PFSK-1 (cell line): ENCODE data around the gene RASA4B. TPM values are rescaled to one million over a fixed set of nuclear protein-coding genes. Genes with fewer than 3 reads are reported as not detected.
"Not testable (repeated sequence)": the region's sequence is repeated elsewhere in the genome, so short reads cannot be mapped to it uniquely, and the experiment has no call there.

ENCODE experiments used
- FOXP2 ChIP-seq: optimal IDR thresholded peaks from 2 replicates; pipeline ENCODE3; 2011; ENCODE audit warnings: borderline replicate concordance, control low read depth, inconsistent platforms; ENCODE audit not compliant: insufficient read depth; ENCODE audit errors: extremely low read length, extremely low read depth
- POLR2AphosphoS5 ChIP-seq: IDR thresholded peaks from 2 replicates; pipeline ENCODE4 v1.6.1; 2012; ENCODE audit warnings: low read depth, mild to moderate bottlenecking, control low read depth, low read length, moderate library complexity
- REST ChIP-seq, 2 experiments: IDR thresholded peaks; 2 replicates each; pipeline versions ENCODE4 v1.6.1 to v1.8.0; 2011 to 2012; ENCODE audit warnings: low read depth in 2 of 2, low read length in 2 of 2, control low read depth in 1 of 2, inconsistent platforms in 1 of 2, mild to moderate bottlenecking in 1 of 2, moderate library complexity in 1 of 2; ENCODE audit not compliant: insufficient read depth in 1 of 2
- SIN3A ChIP-seq: IDR thresholded peaks from 2 replicates; pipeline ENCODE4 v1.6.1; 2012; ENCODE audit warnings: mild to moderate bottlenecking, low read length, moderate library complexity, borderline replicate concordance; ENCODE audit not compliant: insufficient read depth
- TAF1 ChIP-seq: IDR thresholded peaks from 2 replicates; pipeline ENCODE4 v1.6.1; 2012; ENCODE audit warnings: low read length, control low read depth, borderline replicate concordance; ENCODE audit not compliant: insufficient read depth
- polyA plus RNA-seq: library from polyadenylated mRNA; unstranded; fragments of >200 nt; gene quantifications from one replicate; pipeline ENCODE4 v1.2.1, GENCODE V29; 2012; ENCODE audit warnings: low read depth, missing spikeins; ENCODE audit not compliant: insufficient read length

The RASA4B gene
- polyA plus RNA-seq = 6.2 TPM

- TF ChIP-seq POLR2AphosphoS5, SIN3A, TAF1: not testable (repeated sequence)
Measured at GRCh38 chr7:102517550-102518147, at the start of gene RASA4B. Gene RASA4B, minus strand, starts transcription at chr7:102517777. Its CDS starts 67 bp downstream, at chr7:102517710.

DNA sequence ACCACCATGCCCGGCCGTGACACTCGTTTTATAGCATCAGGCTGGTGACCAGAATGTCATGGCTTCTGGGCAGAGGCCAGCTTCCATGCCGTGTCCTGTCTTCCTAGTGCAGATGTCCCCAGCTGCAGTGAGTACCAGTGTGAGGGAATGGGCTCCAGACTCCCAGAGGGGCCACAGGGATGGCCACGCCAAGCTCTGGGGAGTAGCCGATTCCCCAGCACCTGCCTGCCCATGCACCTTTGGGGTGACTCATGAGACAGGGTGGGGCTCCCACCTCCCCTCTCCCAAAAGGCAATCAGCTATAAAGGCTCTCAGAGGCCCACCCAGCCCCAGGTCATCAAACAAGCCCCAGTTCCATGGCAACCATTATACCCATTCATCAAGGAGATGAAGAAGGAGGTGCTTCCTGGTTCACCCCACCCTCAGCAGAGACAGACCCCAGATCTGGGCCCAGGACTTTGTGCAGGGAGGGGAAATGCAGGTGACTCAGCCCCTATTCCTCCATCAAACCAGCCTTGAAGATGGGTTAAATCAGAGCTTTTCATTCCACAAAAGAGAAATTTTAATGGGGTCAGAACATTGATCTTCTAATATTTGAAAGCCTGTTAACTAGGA is 33.3 kb upstream of the RASA4B start, which contains the start of gene SPDYE2:
Gene SPDYE2 (plus strand): TSS at position 419 of the 615 bp plus-strand sequence. CDS start 2,030 bp downstream, outside the sequence.
- TF ChIP-seq FOXP2, TAF1, POLR2AphosphoS5: not testable (repeated sequence)

- not testable (repeated sequence) for TF ChIP-seq REST (IDR thresholded peaks at IDR 0.05; ENCODE audit: insufficient read depth in 1 of 2, low read depth in 2 of 2, low read length in 2 of 2); SIN3A; FOXP2
Measured at GRCh38 chr7:102543596-102543995, 26.0 kb upstream of the RASA4B start, which contains the start of gene UPK3BL2. Gene UPK3BL2, minus strand, starts transcription at chr7:102543696. Its CDS starts 60 bp downstream, at chr7:102543636.

GRCh38 chr7:102478314-102479208 is 39.0 kb downstream of the RASA4B start, which contains the start of gene POLR2J:
Gene POLR2J, minus strand, starts transcription at chr7:102478922. Its CDS starts 62 bp downstream, at chr7:102478860.
- TF ChIP-seq POLR2AphosphoS5, FOXP2, SIN3A: not testable (repeated sequence)

DNA sequence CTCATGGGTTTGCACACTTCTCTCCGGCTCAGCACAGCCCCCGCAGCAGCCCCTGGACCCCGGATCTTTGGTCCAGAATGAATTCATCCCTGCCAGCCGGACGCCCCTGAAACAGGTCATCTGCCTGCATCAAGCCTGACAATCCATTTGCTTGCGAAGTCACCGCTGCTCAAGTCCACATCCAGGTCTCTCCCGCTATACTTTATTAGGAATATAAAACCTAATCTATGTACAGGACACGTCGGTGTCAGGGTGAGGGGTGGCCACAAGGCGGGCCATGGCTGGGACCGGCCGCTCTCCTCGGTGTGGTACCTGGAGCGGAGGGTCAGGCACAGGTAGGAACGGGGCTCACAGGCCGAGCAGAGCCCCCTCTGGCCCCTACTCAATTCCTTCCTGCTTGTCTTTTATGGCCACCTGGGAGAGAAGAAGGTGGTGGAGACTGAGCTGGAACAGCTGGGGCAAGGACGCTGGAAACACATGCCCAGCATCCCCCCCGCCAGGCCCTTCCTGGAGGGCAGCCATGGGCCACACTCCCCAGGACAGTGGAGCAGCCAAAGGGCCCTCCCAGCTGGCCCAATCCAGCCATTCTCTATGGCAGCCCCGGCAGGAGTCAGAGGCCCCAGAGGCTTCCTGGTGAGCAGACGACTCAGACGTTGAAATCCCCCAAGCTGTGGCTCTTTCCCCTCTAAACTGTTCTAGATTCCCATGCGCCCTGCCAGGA is 44.1 kb downstream of the RASA4B start:
- no peak for TF ChIP-seq POLR2AphosphoS5
- TF ChIP-seq TAF1 = no peak

DNA sequence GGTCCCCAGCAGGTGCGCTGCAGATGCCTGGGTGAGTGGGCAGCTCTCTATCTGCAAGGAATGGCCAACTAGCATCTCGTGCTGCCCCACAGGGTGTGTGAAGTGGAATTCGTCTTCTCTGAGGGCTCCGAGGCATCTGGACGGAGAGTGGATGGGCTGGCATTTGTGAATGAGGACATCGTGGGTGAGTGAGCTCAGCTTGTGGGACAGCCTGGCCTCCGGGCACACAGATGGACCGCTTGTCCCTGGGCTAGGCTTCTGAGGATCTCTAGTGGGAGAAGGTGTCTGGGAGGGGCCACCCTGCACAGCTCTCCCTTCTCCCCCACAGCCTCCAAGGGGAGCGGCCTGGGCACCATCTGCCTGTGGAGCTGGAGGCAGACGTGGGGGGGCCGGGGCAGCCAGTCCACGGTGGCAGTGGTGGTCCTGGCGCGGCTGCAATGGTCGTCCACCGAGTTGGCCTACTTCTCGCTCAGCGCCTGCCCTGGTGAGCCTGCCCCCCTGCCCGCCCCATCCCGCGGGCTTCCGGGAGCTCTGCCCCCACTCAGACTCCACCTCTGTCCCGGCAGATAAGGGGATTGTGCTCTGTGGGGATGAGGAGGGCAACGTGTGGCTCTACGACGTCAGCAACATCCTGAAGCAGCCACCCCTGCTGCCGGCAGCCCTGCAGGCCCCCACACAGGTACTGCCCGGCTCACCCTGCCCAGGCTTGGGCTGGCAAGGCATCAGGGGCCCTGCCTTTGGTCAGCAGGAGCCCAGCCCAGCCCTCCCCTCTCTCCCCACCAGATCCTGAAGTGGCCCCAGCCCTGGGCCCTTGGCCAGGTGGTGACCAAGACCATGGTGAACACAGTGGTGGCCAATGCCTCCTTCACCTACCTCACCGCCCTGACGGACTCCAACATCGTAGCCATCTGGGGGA is 45.2 kb downstream of the RASA4B start:
- no peak for TF ChIP-seq TAF1
- TF ChIP-seq POLR2AphosphoS5 = no peak; the same call in none of the 2 replicates
- no peak for TF ChIP-seq REST (IDR thresholded peaks at IDR 0.05; ENCODE audit: insufficient read depth in 1 of 2, low read depth in 2 of 2, low read length in 2 of 2)
- TF ChIP-seq SIN3A = no peak
- no peak for TF ChIP-seq FOXP2
